GM21381 (cell line): ENCODE data around the gene TMEM163.
"Not testable (repeated sequence)": the region's sequence is repeated elsewhere in the genome, so short reads cannot be mapped to it uniquely, and the experiment has no call there.

Source experiments
- ATAC-seq: cut with Tn5 transposase; IDR thresholded peaks from one replicate; pipeline ENCODE4 v1.9.1; 2021; ENCODE audit warnings: mild to moderate bottlenecking, moderate library complexity; ENCODE audit not compliant: unreplicated experiment

The TMEM163 gene

GRCh38 chr2:134724341-134724740 is 5.5 kb upstream of the TMEM163 start:
- no peak for ATAC-seq

GRCh38 chr2:134723742-134724141 is 4.9 kb upstream of the TMEM163 start:
- ATAC-seq: not testable (repeated sequence)

GRCh38 chr2:134722728-134723127 is 3.9 kb upstream of the TMEM163 start:
- ATAC-seq: no peak

- ATAC-seq: no peak
Observed at GRCh38 chr2:134721596-134721995, 2.8 kb upstream of the TMEM163 start.

- no peak for ATAC-seq
Observed at GRCh38 chr2:134718023-134718816, 580 bp downstream of the TMEM163 start.

- no peak for ATAC-seq
Observed at GRCh38 chr2:134717286-134718022, 1.3 kb downstream of the TMEM163 start.

- no peak for ATAC-seq
Observed at GRCh38 chr2:134716721-134717243, 2.0 kb downstream of the TMEM163 start.

GRCh38 chr2:134715932-134716643 is 2.7 kb downstream of the TMEM163 start:
- ATAC-seq: no peak

- no peak for ATAC-seq
Observed at GRCh38 chr2:134714228-134714627, 4.6 kb downstream of the TMEM163 start.

- no peak for ATAC-seq
Observed at GRCh38 chr2:134713606-134714005, 5.2 kb downstream of the TMEM163 start.

- ATAC-seq: no peak
Observed at GRCh38 chr2:134713176-134713575, 5.6 kb downstream of the TMEM163 start.

GRCh38 chr2:134712736-134713135 is 6.1 kb downstream of the TMEM163 start:
- ATAC-seq: no peak

GRCh38 chr2:134712299-134712698 is 6.5 kb downstream of the TMEM163 start:
- no peak for ATAC-seq

GRCh38 chr2:134711692-134712091 is 7.1 kb downstream of the TMEM163 start:
- no peak for ATAC-seq

- ATAC-seq: no peak
Observed at GRCh38 chr2:134707330-134707676, 11.5 kb downstream of the TMEM163 start.

- no peak for ATAC-seq
Observed at GRCh38 chr2:134706587-134707329, 12.0 kb downstream of the TMEM163 start.

GRCh38 chr2:134705861-134706586 is 12.8 kb downstream of the TMEM163 start:
- no peak for ATAC-seq

- no peak for ATAC-seq
Observed at GRCh38 chr2:134704173-134704572, 14.6 kb downstream of the TMEM163 start.

GRCh38 chr2:134703426-134703825 is 15.4 kb downstream of the TMEM163 start:
- ATAC-seq: no peak

- no peak for ATAC-seq
Observed at GRCh38 chr2:134700730-134701129, 18.1 kb downstream of the TMEM163 start.
